GM08714 (cell line): ENCODE data around the gene KCNQ2.

Source experiments
- H3K4me3 ChIP-seq: fragments of 200-500 bp; sonication (Bioruptor generic); 2 replicates; pipeline ENCODE4 v1.5.1; 2014; ENCODE audit warnings: mild to moderate bottlenecking, low read length, inconsistent platforms
- ZNF274 ChIP-seq: IDR thresholded peaks from 2 replicates; pipeline ENCODE4 v1.6.1; 2012; ENCODE audit warnings: mild to moderate bottlenecking, low read depth, low read length

Gene KCNQ2

DNA sequence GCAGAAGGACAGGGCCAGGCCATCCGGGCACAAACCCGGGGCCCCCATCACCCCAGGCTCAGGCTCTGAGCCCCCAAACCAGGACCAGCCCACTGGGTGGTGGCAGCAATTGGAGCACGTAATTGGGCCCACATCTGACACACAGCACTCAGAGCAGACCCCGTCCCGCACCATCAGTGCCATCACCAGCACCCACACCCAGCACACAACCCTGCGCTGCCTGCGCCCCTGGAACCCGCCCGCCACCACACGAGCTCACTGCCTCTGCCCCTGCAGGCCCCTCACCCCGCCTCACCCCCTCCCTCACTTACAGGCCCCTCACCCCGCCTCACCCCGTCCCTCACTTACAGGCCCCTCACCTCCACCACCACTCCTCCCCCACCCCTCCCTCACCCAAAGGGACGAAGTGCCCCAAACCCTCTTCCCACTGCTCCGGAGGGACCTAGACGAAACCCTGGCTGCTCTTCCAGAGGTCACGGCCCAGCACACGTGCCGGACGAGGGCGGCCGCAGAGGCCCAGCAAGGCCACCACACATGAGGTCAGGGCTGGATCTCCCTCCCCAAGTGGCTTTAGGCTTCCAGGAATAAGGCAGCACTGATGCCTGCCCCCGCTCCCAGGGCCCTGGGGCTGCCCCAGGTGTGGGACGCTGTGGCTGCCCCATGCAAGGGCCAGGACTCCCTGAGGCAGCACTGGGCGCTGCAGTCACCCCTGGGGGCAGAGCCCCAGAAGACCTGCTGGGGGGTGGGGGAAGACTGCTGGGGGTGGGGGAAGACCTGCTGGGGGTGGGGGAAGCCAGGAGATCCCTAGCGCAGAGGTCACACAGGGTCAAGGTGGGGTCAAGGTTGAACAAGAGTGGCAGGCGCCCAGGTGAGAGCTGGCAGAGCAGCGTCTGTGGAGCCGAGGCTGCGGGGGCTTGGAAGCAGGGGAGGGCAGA is 22.4 kb downstream of the KCNQ2 start:
- TF ChIP-seq ZNF274 = no peak
- no peak overlapping the region for H3K4me3 ChIP-seq

DNA sequence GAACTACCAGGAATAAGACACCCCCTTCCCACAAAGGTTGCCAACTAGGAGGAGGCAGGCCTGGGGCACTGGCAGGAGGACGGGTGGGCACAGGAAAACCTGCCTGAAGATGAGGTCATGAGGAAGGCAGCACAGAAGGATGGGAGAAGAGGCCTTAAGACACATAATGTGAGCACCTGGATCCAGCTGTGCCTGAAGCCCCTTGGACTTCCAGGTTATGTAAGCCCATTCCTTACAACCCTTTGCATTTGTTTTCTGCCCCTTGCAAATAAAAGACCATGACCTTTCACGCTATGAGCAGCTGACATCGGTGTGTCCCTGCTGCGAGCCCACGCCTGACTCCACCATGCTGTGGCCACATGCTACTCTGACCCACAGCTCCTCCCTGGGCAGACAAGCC is 23.4 kb downstream of the KCNQ2 start:
- no peak for TF ChIP-seq ZNF274
- no peak overlapping the region for H3K4me3 ChIP-seq

DNA sequence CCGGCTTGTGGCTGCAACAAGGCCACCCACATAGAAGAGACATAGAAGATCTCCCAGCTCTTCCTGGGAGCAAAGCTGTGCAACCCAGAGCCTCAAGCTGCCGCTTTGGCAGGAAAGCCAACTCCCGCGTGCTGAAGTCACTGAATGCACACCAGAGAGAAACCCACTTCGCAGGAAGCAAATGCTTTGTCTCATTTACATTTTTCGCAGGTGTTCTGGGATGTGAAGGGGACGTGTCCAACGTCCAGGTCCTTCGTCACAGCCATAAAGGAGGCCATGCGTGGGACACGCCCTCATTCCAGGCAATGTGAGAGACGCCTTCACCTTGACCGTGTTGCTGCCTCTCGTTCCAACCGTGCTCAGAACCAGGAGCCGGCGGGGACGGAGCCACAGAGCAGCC is 24.4 kb downstream of the KCNQ2 start:
- no peak for TF ChIP-seq ZNF274
- no peak overlapping the region for H3K4me3 ChIP-seq

DNA sequence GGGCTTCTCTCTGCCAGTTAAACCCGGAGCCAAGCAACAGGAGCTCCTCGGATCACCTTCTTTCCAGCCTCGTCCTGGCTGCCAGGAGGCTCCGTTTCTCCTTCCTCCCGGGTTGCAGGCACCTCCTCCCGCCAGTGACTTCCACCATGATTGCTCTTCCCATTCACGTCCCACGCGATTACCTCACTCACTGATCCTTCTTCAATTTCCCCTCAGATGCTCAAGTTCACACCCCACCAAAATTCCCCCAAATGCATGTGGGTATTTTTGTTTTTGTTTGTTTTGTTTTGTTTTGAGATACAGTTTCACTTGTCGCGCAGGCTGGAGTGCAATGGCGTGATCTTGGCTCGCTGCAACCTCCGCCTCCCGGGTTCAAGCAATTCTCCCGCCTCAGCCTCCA is 25.1 kb downstream of the KCNQ2 start:
- no peak overlapping the region for H3K4me3 ChIP-seq
- TF ChIP-seq ZNF274 = no peak

DNA sequence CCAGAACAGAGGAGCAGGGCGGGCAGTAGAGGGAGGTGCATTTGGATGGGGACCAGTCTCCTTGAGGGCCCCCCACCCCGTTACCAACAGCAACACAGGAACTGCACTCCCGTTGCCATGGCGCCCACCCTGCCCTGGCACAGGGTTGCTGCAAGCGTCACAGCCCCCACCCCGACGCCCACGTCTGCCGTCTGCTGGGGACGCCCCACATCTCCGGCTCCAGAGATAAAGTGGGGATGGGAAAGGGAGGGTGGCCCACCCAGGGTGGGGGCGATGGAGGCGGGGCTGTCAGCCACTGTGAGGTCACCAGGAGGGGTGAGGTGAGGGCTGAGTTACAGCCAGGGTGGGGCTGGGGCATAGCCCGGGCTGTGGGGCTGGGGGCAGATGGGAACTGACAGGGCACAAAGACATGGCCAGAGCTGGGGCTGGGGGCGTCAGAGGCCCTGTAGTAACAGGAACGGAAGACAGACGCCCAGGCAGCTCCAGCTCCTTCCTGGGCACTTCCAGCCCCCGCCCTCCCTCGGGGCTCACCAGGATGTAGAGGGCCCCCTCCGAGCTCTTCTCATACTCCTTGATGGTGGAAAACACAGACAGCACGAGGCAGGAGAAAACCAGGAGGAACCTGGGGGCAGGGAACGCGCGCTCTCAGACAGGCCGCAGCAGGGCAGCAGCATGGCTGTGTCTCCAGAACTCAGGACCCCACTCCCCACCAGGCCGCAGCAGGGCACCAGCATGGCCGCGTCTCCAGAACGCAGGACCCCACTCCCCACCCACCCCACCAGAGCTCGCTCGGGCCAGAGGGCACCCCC is 26.0 kb downstream of the KCNQ2 start:
- no peak for TF ChIP-seq ZNF274
- no peak overlapping the region for H3K4me3 ChIP-seq

DNA sequence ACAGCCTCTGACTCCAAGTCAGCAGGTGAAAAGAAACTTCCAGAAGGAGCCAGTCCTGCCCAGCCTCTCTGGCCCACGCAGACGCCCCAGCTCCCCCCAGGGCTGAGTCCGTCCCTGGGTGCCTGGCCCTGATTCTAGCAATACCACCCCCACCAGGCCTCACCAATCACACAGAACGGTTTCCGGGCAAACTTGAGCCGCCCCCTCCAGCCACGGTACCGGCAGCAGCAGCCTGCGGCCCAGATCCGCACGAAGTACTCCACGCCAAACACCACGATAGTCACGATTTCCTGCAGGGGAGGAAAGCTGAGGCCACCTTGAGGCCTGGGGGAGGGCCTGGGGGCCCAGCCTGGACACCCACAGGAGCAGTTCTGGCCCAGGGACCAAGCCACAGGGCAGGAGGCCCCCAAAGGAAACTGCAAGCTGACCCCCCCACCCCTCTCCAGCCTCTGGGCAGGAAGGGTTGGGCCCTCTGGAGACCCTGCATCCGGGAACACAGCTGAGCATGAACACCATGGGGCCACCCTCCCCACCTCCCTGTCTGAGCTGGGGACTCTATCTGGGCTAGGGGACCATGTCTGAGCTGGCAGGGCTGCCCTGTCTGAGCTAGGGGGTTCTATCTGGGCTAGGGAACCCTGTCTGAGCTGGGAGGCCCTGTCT is 27.2 kb downstream of the KCNQ2 start:
- no peak for TF ChIP-seq ZNF274

DNA sequence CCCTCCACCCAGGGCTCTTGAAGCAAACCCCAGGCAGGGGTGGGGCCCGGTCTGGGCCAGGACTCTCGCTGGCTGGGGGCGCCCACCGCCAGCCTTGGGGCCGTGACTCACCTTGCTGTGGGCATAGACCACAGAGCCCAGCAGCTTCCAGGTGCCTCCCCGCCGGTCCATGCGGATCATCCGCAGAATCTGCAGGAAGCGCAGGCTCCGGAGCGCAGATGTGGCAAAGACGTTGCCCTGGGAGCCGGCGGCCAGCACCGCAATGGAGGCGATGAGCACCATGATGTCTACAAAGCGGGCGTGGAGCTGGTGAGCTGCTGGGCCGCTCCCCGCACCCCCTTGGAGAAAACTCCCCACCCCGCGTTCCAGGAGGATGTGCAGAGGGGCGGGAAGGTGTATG is 27.9 kb downstream of the KCNQ2 start:
- no peak overlapping the region for H3K4me3 ChIP-seq
- TF ChIP-seq ZNF274 = no peak

More for the DNA sequence above, 27.2 kb downstream of the KCNQ2 start:
- no peak overlapping the region for H3K4me3 ChIP-seq

DNA sequence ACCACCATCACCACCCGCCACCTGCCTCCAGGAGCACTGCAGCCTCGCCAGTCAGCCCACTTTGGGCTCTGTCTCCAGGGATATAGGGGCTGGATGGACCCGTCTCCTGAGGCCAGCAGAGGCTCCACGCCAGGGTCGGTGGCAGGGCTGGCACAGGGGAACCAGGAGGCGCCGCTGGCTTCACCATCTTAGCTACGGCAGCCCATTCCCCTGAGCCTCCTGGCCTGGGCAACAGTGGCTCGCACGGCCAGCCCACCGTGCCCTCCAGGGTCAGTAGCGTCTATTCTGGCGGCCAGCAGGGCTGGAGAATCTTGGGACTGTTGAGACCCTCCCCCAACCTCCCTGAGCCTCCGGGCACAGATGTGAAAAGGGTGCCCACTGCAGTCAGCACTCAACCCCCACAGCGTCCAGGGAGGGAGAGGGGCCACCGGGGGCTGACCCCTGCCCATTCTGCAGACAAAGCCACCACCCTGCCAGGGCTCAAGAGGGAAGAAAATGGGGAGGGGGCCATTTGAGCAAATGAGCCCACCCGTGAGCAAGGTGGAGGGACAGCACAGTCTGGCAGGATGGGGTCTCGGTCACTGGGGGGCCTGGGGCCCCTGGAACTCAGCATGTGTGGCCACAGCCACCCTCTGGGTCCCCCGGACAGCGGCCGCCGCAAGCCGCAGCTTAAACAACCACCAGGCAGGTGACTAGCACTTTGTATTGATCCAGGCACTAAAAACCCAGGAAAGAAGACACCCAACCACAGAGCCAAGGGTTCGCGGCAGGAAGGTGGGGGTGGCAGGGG is 28.7 kb downstream of the KCNQ2 start:
- H3K4me3 ChIP-seq = no peak overlapping the region
- TF ChIP-seq ZNF274 = no peak

DNA sequence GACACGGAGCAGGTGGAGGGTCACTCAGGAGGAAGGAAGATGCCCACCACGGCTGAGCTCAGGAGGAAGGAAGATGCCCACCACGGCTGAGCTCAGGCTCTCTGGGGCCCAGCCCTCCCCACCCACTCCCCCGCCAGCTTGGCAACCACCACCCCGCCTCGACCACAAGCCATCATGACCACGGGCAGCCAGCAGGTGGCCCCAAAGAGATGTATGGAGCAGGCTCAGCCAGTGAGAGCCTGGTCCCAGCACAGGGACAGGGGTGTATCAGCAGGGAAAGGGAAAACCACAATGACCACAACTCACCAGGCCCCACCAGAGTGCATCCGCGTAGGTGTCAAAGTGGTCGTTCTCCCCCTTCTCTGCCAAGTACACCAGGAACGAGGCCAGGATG is 30.4 kb downstream of the KCNQ2 start:
- H3K4me3 ChIP-seq = no peak overlapping the region
- TF ChIP-seq ZNF274 = no peak

DNA sequence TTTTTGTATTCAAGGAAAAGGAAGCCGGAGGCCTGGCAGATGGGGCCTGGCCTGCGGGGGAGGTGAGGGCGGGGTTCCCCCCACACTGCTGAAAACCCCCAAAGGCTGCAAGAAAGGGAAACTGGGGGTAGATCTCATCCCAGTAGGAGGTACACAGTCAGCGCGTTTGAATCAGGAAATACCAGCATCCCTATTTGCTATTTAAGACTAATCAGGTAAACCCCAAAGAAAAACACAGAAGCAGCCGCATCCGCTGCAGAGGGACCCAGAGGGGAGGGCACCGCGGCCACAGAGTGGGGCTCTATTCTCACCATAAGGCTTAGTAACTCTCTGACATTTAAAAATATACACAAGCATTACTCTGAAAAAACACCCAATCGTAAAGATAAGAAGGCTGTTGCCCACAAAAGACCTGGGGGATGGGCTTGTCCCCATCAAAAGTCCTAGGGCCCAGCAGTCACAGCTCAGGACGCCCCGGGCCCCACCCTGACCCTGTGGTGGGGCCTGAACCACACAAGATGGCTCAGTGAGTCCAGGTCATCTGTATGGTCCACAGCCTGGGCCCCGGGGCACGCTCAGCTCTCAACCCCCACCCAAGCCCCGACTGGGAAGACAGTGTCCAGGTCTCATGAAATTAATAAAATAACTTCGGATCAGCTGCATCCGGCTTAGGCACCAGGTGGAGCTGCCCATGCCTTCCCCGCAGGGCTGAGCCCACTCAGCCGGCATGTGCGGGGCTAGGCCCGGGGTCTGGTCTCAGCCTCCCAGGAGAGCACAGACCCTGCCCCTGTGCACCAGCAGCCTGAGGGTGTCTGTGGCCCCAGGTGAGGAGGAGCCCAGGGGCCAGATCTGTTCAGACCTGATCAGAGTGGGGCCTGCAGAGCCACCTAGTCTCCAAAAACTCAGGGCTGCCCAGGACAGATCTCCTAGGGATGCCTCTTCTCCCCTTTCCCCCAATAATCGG is 31.0 kb downstream of the KCNQ2 start:
- H3K4me3 ChIP-seq = no peak overlapping the region
- TF ChIP-seq ZNF274 = no peak

DNA sequence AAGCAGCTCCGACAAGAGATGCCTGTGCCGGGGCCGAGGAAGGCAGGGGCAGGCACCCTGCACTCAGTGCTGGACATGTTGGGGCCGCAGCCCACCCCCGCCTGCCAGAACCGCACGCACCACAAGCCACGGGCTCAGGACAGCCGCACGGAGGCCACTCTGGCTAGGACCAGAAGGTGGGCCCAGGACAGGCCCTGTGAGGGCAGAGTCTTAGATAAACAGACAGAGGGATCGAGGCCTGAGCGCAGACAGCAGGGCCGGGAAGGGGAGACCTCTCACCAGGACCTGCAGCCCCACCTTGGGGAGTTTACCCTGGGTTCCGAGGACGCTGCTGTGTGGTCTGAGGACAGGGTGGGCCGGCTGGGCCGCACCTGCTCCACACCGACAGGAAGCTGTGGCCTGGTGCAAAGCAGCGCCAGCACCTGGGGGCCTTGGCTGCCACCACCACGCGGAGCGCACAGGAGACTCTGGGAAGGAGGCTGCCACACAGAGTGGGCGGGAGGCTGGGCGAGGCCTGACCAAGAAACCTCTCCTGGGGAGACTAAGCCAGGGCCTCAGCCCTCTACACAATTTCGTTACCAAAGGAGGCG is 32.0 kb downstream of the KCNQ2 start:
- no peak overlapping the region for H3K4me3 ChIP-seq
- no peak for TF ChIP-seq ZNF274

DNA sequence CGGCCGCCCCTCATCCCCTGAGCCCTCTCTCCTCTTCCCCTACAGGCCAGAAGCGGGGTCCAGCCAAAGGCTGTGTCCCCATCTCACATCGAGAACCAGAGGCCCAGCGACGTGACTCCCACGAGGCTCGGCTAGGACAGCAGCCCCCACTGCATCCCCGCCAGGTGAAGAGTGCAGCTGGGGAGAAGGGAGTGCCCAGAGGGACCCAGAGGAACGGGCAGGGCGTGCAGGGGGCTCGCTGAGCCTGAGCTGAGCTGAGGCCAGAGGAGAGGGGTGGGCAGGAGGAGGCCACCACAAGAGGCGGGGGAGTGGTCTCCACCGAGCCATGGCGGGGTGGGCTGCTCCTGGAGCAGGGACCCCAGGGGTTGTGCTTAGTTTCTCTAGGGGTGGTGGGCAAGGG is 32.6 kb downstream of the KCNQ2 start:
- TF ChIP-seq ZNF274 = no peak

DNA sequence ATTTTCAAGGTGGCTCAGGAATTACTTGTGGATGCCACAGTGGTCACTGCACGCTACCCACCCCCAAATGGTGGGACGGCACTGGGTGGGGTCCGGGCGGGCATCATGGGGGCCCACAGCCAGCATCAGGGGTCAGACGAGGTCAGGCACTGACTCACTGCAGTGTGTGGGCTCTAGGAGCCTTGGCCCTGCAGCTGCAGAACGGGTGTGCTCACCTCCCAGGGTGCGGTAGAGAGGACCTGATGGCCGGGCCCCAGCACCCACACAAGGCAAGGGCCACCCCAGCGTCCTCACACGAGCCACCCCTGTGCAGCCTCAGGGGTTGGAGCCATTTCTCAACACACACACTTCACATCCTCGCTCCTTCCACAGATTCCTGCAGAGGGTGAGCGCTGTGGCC is 34.3 kb downstream of the KCNQ2 start:
- no peak overlapping the region for H3K4me3 ChIP-seq
- no peak for TF ChIP-seq ZNF274

More for the DNA sequence above, 32.6 kb downstream of the KCNQ2 start:
- no peak overlapping the region for H3K4me3 ChIP-seq
